ENCODE results near the gene C6. TPM values are rescaled to one million over a fixed set of nuclear protein-coding genes. Genes with fewer than 3 reads are reported as not detected.

The C6 gene
- total RNA-seq, 6 experiments from 2014 or later = 0.09 to 0.12 TPM; not detected in 4

GRCh38 chr5:41200506-41200905 lies 12.8 kb downstream of the C6 start:
- H3K4me3 Mint-ChIP-seq = no peak overlapping the region
- no peaks in the 10 kb centered on the region for H3K27me3 Mint-ChIP-seq (ENCODE audit: insufficient read depth)
- H3K4me1 Mint-ChIP-seq (ENCODE audit: low read depth) = no peaks in the 10 kb centered on the region
- no peak for DNase-seq
- no peak overlapping the region for H3K27ac Mint-ChIP-seq
- no peaks in the 10 kb centered on the region for H3K36me3 Mint-ChIP-seq (ENCODE audit: low read depth)
- no peak for TF ChIP-seq CTCF (IDR thresholded peaks at IDR 0.05)
- no peaks in the 10 kb centered on the region; the same call in none of the 2 replicates for H3K9me3 Mint-ChIP-seq

- H3K27me3 Mint-ChIP-seq (ENCODE audit: insufficient read depth) = no peaks in the 10 kb centered on the region
These were observed 13.7 kb downstream of the C6 start for GRCh38 chr5:41199660-41200059.

GRCh38 chr5:41196197-41196596 lies 17.1 kb downstream of the C6 start:
- Mint-ChIP-seq H3K27ac (no peak overlapping the region), H3K9me3 (no peaks in the 10 kb centered on the region; the same call in 1 of the 2 replicates), H3K27me3 (ENCODE audit: insufficient read depth) (no peaks in the 10 kb centered on the region), H3K4me1 (ENCODE audit: low read depth) (no peaks in the 10 kb centered on the region; the same call in 1 of the 2 replicates), H3K4me3 (no peak overlapping the region), H3K36me3 (ENCODE audit: low read depth) (no peaks in the 10 kb centered on the region)
- TF ChIP-seq CTCF (IDR thresholded peaks at IDR 0.05) = no peak
- DNase-seq = no peak

More at GRCh38 chr5:41199660-41200059, 13.7 kb downstream of the C6 start:
- no peaks in the 10 kb centered on the region for H3K36me3 Mint-ChIP-seq (ENCODE audit: low read depth)
- no peaks in the 10 kb centered on the region; the same call in 1 of the 2 replicates for H3K9me3 Mint-ChIP-seq
- no peak overlapping the region for H3K4me3 Mint-ChIP-seq
- no peak for DNase-seq
- TF ChIP-seq CTCF (IDR thresholded peaks at IDR 0.05) = no peak
- H3K4me1 Mint-ChIP-seq (ENCODE audit: low read depth) = no peaks in the 10 kb centered on the region
- no peak overlapping the region for H3K27ac Mint-ChIP-seq

- Mint-ChIP-seq H3K36me3 (ENCODE audit: low read depth) (no peaks in the 10 kb centered on the region), H3K4me1 (ENCODE audit: low read depth) (no peaks in the 10 kb centered on the region; the same call in 1 of the 2 replicates), H3K27ac (no peak overlapping the region), H3K4me3 (no peak overlapping the region), H3K9me3 (no peaks in the 10 kb centered on the region), H3K27me3 (ENCODE audit: insufficient read depth) (no peaks in the 10 kb centered on the region; the same call in 1 of the 2 replicates)
- no peak for TF ChIP-seq CTCF (IDR thresholded peaks at IDR 0.05)
- no peak for DNase-seq
These were observed 18.1 kb downstream of the C6 start for GRCh38 chr5:41195228-41195627.

- no peak overlapping the region for H3K4me3 Mint-ChIP-seq
- H3K36me3 Mint-ChIP-seq (ENCODE audit: low read depth) = no peaks in the 10 kb centered on the region
- no peak overlapping the region for H3K27ac Mint-ChIP-seq
- no peak for DNase-seq
- TF ChIP-seq CTCF (IDR thresholded peaks at IDR 0.05) = no peak
- no peaks in the 10 kb centered on the region; the same call in 1 of the 2 replicates for H3K27me3 Mint-ChIP-seq (ENCODE audit: insufficient read depth)
- H3K9me3 Mint-ChIP-seq = no peaks in the 10 kb centered on the region
- no peaks in the 10 kb centered on the region; the same call in 1 of the 2 replicates for H3K4me1 Mint-ChIP-seq (ENCODE audit: low read depth)
These were observed 19.0 kb downstream of the C6 start for GRCh38 chr5:41194339-41194738.

Data from HFFc6 (cell line).